NOMO-1 treated with dmso at 0.1 percent for 144 hours (cell line): Measurements from ENCODE around the gene RPS6KC1.
"Not testable (repeated sequence)": the region's sequence is repeated elsewhere in the genome, so short reads cannot be mapped to it uniquely, and the experiment has no call there.

ENCODE experiments used
- DNase-seq: peaks from one replicate; lab custom pipeline; 2025; ENCODE audit not compliant: unreplicated experiment; lab: John Stamatoyannopoulos, UW

The RPS6KC1 gene

DNA sequence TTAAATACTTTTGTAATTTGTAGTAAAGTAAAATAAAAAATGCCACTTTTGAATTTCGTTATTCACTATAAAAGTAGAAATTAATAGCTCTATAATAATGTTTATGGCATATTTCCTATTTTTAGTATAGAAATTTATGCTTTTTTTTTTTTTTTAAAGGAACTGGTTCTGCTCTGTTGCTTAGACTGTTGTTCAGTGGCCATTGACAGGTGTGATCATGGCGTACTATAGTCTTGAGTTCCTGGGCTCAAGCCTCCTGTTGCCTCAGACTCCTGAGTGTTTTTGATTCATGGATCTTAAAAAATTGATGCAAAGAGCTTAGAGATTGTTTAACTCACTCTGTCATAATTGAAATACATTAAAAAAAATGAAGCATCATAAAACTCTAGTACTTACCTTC, 53.6 kb downstream of the RPS6KC1 start:
- DNase-seq, result no peak

DNA sequence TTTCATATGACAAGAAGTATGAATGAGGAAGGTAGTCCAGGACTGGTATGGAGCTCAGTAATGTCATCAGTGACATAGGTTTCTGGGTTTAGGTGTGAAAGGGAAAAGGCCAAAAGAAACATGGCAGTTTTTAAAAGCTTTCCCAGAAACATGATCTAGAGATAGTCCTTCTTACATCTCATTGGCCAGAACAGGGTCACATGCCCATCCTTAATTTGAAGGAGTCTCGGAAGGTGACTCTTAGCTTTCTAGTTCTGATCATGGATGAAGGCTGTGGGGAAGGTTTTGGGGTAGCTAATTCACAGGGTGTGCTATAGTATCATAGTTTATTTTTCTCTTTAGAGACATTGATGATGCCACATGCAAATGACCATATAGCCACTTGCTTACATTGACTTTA, 55.3 kb downstream of the RPS6KC1 start:
- no peak for DNase-seq

- no peak for DNase-seq
These were observed 56.6 kb downstream of the RPS6KC1 start for GRCh38 chr1:213107613-213108012.

GRCh38 chr1:213110349-213111300, 59.6 kb downstream of the RPS6KC1 start:
- DNase-seq, result no peak

DNA sequence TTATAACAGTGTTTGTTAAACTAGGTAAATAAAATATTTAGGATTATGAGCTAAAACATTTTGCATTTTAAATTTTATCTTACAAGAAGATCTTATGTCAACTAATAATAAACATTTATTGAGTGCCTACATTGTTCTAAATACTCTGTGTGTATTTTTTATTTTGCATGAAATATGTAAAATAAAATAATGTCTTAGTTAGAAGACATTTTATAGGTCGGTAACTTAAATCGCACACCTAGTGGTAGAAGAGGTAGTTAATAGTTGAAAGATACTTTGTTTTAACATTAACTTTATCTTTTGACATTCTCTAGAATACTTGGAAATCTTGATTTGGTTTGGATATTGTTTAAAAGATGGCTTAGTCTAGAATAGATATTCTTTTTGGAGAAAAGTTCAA, 60.5 kb downstream of the RPS6KC1 start:
- DNase-seq, result no peak

DNA sequence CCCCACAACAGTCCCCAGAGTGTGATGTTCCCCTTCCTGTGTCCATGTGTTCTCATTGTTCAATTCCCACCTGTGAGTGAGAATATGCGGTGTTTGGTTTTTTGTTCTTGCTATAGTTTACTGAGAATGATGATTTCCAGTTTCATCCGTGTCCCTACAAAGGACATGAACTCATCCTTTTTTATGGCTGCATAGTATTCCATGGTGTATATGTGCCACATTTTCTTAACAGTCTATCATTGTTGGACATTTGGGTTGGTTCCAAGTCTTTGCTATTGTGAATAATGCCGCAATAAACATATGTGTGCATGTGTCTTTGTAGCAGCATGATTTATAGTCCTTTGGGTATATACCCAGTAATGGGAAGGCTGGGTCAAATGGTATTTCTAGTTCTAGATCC, 61.7 kb downstream of the RPS6KC1 start:
- not testable (repeated sequence) for DNase-seq

- DNase-seq, result not testable (repeated sequence)
These were observed 66.7 kb downstream of the RPS6KC1 start for GRCh38 chr1:213117699-213118180.

- no peak for DNase-seq
These were observed 68.8 kb downstream of the RPS6KC1 start for GRCh38 chr1:213119794-213120193.

DNA sequence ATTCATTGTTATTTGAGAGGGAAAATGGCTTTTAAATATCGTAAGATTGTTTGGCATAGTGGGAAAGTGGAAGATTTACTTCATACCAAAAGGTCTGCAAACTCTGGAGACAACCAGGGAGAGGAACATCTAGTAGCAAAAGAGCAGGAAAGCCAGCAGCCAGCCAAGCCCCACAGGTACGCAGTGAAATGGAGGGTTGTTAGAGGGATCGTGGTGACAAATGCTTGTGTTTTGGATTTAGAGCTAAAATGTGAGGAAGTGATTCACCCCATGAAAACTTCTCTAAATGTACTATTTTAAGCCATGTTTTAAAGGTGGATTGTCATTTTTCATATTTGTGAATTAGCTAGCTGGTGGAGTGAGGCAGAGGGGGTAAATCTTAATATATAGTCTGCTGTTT, 69.3 kb downstream of the RPS6KC1 start:
- no peak for DNase-seq

GRCh38 chr1:213120961-213121360, 69.9 kb downstream of the RPS6KC1 start:
- DNase-seq, result no peak

- DNase-seq, result no peak
These were observed 71.5 kb downstream of the RPS6KC1 start for GRCh38 chr1:213122514-213122929.

DNA sequence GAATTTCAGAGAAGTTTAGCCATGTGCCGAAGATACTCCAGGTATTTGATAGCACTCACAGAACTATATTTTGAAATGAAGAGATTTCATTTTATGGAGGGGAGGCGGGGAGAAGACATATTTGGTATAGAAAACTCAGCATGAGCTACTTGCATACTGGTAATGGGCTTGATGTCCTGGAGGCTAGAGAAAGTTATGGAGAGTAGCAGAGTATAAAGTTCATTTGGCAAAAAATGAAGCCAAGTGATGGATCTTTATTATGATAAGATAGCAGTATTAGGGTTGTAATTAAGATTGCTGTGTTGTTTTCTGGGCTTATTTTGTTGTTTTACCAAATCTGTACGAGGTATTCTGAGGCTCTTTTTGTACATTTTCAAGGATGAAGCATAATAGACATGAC, 72.0 kb downstream of the RPS6KC1 start:
- no peak for DNase-seq

DNA sequence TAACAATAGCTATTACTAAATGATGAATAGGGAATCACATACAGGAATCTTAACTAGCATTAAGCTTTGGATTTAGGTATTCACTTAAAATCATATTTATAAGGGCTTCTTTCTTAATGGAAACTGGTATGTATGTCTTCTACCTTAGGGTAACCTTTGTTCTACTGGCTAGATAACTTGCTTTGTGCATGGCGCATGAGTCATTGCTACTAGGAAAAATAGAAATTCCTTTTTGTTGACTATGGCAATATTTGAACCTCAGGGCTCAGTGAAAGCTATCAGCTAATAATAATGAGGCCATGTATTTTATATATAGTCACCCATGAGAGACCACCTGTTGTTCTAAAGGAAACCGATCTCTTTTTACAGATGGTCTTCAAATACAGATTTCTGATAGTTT, 72.5 kb downstream of the RPS6KC1 start:
- DNase-seq, result no peak

DNA sequence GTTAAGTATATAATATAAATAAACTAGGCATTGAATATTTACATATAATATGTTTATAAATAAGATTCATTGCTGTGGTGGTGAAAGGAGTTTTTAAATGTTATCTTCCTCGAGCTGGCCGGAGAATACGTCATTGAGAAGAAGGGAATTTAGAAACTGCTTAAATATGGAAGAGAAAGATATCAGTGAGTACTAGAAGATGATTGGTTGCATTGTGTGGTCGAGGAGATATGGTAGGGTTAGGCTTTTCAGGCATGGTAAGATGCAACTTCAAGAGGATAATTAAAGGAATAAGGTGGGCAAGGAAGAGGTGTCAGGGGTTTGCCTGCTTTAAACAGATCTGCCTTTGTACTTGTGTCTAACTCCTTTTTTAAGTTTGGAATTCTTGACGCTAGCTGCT, 73.5 kb downstream of the RPS6KC1 start:
- no peak for DNase-seq

DNA sequence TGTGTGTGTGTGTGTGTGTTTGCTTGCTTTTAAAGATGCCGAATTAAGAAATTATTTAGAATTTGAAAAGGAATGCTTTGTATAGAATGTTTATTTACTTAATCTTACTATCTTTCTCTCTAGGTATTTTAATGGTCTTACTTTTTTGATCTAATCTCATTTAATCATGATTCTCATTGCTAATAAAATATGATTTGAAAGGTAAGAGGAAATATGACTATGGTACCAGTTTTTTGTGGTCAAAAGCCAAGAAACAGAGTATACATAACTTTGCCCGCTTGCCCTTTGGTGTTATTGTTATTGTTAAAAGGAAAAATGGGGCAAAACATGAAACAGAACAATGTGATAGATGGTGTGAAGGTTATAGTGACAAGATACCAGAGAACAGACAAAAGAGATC, 74.6 kb downstream of the RPS6KC1 start:
- no peak for DNase-seq

- no peak for DNase-seq
These were observed 76.0 kb downstream of the RPS6KC1 start for GRCh38 chr1:213127074-213127473.

- DNase-seq, result no peak
These were observed 81.0 kb downstream of the RPS6KC1 start for GRCh38 chr1:213131851-213132655.

DNA sequence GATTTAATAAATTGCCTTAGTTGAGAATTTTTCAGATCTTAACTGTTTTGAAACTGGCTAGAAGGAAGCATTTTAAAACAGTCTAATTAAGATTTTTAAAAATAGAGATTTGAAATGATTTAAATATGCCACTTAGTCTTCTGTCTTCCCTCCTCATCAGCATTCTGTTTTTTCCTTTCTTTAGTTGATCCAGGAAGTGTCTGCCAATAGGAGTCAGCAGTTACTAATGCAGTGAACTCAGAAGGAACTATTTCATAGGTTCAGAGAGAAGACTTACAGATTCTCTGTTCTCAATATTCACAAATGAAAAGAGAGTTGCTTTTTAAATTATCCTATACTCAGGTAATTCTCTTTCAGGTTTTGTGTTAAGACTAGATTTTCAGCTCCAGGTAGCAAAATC, 84.5 kb downstream of the RPS6KC1 start:
- DNase-seq, result no peak

DNA sequence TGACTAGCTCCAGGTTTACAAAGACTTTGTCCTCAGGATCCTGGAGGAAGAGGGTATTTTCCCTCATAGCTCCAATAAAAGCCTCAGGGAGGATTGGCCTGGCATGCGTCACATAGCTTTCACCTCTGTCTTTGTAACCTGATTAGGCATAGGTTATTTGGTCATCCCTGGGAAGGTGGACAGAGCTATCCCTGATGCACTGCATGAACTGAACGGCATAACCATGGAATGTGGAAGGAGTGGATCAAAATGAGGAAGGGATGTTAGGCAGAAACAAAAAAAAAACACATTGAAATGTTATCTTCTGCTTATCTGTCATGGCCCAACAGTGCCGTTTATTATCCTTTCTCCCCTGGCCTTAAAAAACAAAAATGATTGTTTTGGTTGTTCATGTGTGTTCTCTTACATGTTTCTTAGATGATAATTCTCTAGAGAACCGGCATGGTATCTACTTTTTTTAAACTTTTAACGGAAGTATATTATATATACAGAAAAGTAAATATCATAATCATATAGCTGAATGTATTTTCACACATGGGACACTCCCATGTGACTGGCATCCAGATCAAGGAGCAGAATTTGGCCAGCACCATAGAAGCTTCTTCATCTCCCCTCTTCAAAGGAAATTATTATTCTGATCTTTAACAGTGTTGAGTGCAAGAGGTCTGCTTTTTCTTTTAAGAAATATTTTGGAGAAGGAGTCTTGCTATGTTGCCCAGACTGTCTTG, 85.3 kb downstream of the RPS6KC1 start:
- no peak for DNase-seq

- DNase-seq, result no peak
These were observed 87.3 kb downstream of the RPS6KC1 start for GRCh38 chr1:213138391-213138790.

- no peak for DNase-seq
These were observed 87.9 kb downstream of the RPS6KC1 start for GRCh38 chr1:213138892-213139291.
